Measurements from ENCODE around the gene ETV3L.
A peak's percentile ranks its signal among the peaks of the same experiment; 100 is the strongest.
"Not testable (repeated sequence)": the region's sequence is repeated elsewhere in the genome, so short reads cannot be mapped to it uniquely, and the experiment has no call there.

ETV3L gene

DNA sequence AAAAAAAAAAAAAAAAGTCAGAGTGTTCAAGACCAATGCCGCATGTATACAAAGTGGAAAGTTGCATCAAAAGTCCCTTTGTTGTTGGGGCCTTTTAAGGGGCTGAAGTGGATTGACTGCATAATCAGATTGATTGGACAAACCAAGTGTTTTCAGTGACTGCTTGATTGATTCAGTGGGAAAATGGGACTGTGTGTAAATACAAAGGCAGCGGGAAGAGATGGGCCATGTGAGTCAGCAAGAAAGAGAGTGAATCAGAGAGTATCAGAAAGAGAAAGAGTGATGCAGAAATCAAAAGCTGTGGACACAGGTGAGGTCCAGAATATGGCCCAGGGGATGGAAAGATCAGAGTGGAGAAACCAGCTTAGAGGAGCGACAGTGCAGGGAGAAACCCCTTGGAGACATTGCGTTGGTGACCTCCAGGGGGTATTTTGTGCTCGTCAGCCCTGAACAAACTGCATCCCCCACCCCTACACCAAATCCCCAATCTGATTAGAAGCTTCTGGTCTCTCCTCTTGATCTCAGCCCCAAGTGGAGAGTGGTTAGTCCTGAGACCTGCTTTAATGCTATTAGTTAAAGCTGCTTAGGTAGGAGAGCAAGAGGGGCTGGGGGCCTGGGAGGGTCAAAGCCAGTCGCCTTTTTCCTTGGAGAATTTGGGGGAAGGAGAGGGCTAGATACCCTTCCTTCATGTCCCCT, 5.1 kb upstream of the ETV3L start:
- no peak for DNase-seq

DNA sequence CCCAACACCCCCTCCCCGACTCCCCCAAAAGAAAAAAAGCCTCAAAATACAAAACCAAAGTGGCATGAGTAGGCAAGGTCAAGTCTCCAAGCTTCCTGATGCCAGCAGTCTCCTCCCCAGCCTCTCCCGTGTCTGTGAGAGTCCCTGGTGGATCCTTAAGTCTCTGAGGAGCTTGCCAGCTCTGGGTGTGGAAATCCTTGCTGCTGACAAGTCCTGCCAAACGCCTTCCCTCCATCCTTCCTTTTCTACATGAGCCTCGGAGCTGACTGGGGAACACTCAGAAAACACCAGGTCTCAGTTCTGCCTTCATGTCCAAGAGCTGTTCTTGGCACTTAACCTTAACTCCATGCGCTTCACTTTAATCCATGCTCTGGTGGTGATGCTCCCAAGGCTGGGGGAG, 3.7 kb upstream of the ETV3L start:
- no peak for DNase-seq

DNA sequence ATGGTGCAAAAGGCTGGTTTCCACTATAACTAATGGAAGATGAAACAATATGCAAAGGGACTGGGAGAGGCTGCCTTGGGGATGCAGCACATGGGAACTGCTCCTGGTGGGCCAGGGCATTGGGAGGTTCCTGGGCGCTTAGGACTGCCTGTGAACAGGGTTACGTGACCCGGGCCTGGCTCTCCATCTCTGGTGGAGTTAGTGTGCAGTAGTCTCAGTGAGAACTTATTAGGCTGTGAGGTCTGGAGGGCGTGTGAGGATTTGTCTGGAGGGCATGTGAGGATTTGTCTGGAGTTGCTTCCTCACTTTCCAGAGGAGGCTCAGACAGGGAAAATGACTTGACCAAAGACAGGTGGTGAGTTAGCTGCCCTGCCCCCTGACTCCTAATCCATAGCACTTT, 1.5 kb upstream of the ETV3L start:
- DNase-seq: no peak

- DNase-seq: not testable (repeated sequence)
Observed at GRCh38 chr1:157098987-157099632, 498 bp downstream of the ETV3L start.

- no peak for DNase-seq
Observed at GRCh38 chr1:157098519-157098918, 1.1 kb downstream of the ETV3L start.

DNA sequence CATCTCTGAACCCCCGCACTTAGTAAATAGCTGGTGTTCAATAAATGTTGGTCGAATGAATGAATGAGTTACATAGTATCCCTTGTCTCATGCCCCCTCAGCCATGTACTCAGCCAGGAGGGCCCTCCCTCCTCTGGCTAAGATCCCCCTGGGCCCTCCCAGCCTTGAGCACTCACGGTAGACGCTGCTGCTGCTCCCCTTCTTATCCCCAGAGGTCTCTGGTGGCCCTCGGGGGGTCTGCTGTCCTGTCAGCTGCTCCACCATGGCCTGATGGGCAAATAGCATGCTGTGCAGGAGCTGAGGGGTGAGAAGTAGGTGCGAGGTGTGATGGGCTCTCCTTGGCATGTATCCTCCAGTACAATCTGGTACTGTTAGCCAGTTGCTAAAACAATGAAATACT, 1.9 kb downstream of the ETV3L start:
- no peak for DNase-seq

- DNase-seq: no peak
Observed at GRCh38 chr1:157096881-157097280, 2.7 kb downstream of the ETV3L start.

DNA sequence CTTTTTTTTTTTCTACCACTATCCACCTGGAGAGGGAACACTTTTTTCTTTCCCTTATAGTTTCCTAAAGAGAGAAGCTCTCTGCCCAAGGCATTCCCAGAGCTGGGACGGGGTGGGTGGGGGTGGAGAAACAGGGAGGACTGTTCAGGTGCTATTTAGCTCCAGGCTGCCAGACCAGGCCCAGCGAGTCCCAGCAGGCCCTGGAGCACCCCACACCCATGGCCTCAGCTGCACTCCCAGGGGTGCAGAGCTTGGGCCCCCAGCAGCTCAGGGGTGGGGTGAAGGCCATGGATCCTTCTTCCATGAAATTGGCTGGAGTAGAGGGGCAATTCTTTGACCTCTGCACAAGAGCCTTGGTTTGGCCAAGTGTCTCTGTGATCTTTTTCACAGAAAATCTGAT, 4.1 kb downstream of the ETV3L start:
- DNase-seq: no peak

DNA sequence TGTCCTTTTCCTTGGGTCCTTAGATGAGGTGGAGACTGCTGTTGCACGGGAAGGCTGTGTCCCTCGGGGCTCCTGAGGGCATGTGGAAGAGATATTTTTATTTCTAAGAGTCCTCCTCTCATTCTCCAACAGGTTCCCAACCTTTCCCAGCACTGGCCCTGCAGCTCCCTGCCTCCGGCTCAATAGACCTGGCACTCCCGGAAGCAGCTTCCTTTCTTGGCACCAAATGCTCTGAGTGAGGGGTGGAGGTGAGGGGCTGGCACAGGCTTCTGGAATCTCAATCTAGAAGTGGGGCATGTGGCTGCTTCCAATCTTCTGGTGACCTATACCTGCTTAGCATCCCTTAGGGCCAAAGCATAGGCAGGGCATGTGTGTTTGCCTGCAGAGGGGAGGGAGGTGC, 4.5 kb downstream of the ETV3L start:
- no peak for DNase-seq

- no peak for DNase-seq
Observed at GRCh38 chr1:157092831-157093230, 6.8 kb downstream of the ETV3L start.

DNA sequence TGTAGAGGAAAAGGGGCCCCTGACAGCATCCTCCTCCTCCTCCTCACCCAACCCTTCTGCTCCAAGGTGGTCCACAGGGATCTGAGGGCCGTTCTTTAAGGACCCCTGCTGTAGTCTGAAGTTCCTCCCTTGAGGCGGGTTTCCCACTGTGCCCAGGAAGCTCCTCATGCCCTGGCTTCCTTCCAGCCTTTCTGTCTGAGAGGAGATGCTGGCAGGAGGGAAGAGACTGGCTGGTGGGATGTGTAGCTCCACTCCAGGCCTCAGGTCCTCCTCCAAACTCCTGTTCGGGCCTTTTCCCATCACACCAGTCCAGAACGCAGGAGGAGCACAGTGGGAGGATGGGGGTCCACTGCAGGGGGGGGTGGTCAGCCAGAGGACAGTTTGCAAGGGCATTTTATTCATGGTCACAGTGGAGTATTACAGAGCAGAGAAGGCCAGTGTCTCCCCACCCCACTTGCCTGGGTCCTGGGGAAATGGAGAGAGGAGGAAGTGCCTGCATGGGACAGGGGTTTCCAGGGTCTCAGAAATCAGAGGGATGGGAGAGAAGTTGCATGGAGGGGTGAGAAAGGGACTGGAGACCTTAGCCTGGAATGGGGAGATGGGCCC, 7.8 kb downstream of the ETV3L start:
- DNase-seq: no peak

DNA sequence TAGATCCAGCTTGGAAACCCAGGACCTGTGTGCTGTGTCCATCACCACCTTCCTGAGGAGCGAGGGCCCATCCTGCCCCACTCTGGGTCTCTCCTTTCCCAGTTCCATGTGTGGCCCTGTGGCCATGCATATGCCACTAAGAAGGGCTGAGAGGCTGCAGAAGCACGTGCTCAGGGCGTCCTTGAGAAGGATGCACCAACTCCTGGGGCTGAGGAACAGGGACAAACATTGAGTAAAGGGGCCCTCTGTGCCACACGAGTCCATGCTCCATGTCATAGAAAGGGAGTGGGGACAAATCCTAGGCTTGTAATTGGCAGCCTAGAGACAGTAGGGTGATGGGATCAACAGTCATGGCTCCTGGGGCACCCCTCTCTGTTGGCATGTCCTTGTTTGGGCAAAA, 8.4 kb downstream of the ETV3L start:
- no peak for DNase-seq

- DNase-seq: no peak
Observed at GRCh38 chr1:157090771-157091170, 8.8 kb downstream of the ETV3L start.

GRCh38 chr1:157090196-157090647, 9.4 kb downstream of the ETV3L start:
- peak; percentile 44 for DNase-seq

DNA sequence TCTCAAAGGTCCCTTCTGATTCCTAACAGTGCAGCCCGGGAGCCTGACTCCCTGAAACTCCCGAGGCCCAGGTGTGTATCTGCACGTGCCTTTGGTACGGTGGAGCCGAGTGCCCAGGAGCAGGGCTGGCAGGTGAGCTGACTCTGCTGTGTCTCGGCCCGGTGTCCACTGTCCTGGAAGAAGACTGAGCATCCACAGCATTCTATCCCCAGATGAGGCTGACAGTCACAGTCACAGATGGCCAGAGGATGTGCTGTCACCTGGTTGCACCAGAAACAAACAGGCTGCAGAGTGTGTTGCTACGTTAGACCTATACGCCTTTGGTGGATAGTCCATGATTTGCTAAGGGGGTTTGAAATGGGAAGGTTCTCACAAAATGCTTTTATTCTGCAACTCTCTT, 9.8 kb downstream of the ETV3L start:
- DNase-seq: no peak

- DNase-seq: no peak
Observed at GRCh38 chr1:157088607-157089006, 11.0 kb downstream of the ETV3L start.

- no peak for DNase-seq
Observed at GRCh38 chr1:157087030-157087429, 12.6 kb downstream of the ETV3L start.

DNA sequence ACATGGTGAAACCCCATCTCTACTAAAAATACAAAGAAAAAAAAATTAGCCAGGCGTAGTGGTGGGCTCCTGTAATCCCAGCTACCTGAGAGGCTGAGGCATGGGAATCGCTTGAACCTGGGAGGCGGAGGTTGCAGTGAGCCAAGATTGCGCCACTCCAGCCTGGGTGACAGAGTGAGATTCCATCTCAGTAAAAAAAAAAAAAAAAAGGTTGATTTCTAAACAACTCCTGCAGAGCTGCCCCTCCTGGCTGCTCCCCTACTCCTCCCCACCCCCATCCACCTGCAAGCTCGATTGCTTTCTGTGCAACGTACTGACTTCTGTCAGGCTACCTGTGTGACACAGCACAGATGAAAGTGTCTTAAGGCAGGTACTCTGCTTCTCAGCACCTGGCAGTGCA, 13.3 kb downstream of the ETV3L start:
- DNase-seq: no peak

- DNase-seq: no peak
Observed at GRCh38 chr1:157085421-157085820, 14.2 kb downstream of the ETV3L start.

- DNase-seq: no peak
Observed at GRCh38 chr1:157084720-157085119, 14.9 kb downstream of the ETV3L start.

DNA sequence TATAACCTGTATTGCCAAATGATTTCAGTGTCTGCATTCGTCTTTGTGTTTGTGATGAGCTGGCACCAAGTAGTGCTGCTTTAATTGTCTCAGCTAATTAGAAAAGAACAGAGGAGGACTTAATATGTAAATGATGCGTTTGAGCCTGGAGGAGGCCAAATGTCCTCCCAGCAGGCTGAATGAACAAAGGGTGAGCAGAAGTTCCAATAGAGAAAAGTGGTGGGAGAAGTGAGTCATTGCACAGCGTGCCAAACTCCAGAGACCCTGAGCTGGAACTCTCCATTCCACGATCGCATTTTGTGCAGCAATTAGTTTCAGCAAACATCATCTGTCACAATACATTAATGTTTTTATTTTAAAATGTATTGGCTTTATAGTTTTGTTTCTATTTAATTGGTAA, 17.9 kb downstream of the ETV3L start:
- DNase-seq: no peak

DNA sequence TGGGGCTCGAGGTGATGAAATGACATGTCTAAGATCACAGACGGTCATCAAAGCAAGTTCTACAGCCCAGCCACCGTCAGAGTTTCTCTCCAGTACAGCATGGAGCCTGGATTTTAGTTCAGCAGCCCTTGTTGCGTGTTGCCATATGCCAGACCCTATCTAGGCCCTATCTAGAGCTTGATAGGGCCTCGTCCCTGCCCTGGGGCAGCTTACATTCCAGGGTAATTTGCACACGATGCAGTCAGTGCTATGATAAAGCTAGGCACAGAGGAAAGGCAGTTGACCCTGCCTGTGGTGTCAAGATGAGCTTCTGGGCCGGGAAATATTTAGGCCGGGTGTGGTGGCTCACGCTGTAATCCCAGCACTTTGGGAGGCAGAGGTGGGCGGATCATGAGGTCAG, 18.9 kb downstream of the ETV3L start:
- DNase-seq: no peak

- DNase-seq: no peak
Observed at GRCh38 chr1:157077394-157077793, 22.2 kb downstream of the ETV3L start.

DNA sequence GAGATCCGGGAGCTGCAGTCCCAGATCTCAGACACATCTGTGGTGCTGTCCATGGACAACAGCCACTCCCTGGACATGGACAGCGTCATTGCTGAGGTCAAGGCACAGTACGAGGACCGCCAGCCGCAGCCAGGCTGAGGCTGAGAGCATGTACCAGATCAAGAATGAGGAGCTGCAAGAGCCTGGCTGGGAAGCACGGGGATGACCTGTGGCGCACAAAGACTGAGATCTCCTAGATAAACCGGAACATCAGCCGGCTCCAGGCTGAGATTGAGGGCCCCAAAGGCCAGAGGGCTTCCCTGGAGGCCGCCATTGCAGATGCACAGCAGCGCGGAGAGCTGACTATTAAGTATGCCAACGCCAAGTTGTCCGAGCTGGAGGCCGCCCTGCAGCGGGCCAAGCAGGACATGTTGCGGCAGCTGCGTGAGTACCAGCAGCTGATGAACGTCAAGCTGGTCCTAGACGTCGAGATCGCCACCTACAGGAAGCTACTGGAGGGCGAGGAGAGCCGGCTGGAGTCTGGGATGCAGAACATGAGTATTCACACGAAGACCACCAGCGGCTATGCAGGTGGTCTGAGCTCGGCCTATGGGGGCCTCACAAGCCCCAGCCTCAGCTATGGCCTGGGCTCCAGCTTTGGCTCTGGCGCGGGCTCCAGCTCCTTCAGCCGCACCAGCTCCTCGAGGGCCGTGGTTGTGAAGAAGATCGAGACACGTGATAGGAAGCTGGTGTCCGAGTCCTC, 25.5 kb downstream of the ETV3L start:
- DNase-seq: peak; percentile 13
